Keratinocyte (primary cell): Measurements from ENCODE around the gene C1QC.

Experiments
- CTCF ChIP-seq, 3 experiments: IDR thresholded peaks in 1 of 3; conservative IDR thresholded peaks in 1 of 3; optimal IDR thresholded peaks in 1 of 3; 2 replicates in 2 of 3; 3 replicates in 1 of 3; pipeline versions ENCODE3 to v1.5.1; 2011; ENCODE audit warnings: low read length in 3 of 3, mild to moderate bottlenecking in 3 of 3, moderate library complexity in 2 of 3, control low read depth in 1 of 3, inconsistent platforms in 1 of 3; ENCODE audit not compliant: insufficient read depth in 2 of 3; ENCODE audit errors: extremely low read depth in 1 of 3
- EZH2 ChIP-seq: IDR thresholded peaks from one replicate; pipeline ENCODE4 v1.6.1; 2012; ENCODE audit warnings: inconsistent platforms, mild to moderate bottlenecking, low read length, moderate library complexity

GRCh38 chr1:22621761-22622160 lies 21.7 kb upstream of the C1QC start:
- TF ChIP-seq CTCF (optimal IDR thresholded peaks at IDR 0.05 in 1 of 3, IDR thresholded peaks at IDR 0.05 in 1 of 3, conservative IDR thresholded peaks at IDR 0.05 in 1 of 3; ENCODE audit: extremely low read depth in 1 of 3, insufficient read depth in 2 of 3, low read length in 3 of 3) (no peak), EZH2 (no peak)
